ENCODE results near the gene CAPRIN1. TPM values are rescaled to one million over a fixed set of nuclear protein-coding genes. Genes with fewer than 3 reads are reported as not detected.

CAPRIN1 gene
- polyA plus RNA-seq, 3 donors: 50.4 to 81.5 (median 59.2) TPM

DNA sequence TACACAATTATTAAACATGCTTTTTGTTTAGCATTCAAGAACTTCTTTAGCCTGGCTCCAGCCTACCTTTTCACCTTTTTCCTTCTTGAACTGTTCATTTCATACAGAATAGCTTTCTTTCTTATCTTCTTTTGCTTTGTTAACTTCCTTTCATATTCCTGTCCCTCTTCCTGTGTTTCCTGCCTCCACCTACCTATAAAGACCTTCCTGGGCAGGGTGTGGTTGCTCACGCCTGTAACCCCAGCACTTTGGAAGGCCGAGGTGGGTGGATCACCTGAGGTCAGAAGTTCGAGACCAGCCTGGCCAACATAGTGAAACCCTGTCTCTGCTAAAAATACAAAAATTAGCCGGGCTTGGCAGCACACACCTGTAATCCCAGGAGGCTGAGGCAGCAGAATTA lies 22.9 kb downstream of the CAPRIN1 start:
- H3K36me3 ChIP-seq (replicated peaks in 1 of 2; ENCODE audit: control insufficient read depth in 1 of 2, insufficient read depth in 2 of 2, low read length in 2 of 2): peaks cover 86 to 96% of the 10 kb centered on the region in 2 donors
- H3K79me2 ChIP-seq (ENCODE audit: insufficient read depth, low read length): peaks cover 83% of the 10 kb centered on the region
- no peak overlapping the region for H3K27ac ChIP-seq (ENCODE audit: low read depth in 1 of 2, low read length in 2 of 2)
- peaks cover 63 to 80% of the 10 kb centered on the region in 2 donors for H3K36me3 Mint-ChIP-seq
- H3K4me1 ChIP-seq (ENCODE audit: control insufficient read depth in 1 of 2, insufficient read depth in 2 of 2, low read length in 2 of 2): no peaks in the 10 kb centered on the region
- 92% methylated on average over 2 of the region's 4 CpGs for WGBS (ENCODE audit: insufficient coverage)
- H3K4me3 Mint-ChIP-seq: no peak overlapping the region
- no peaks in the 10 kb centered on the region for H3K27me3 Mint-ChIP-seq (ENCODE audit: low read depth in 3 of 3)
- no peak overlapping the region for H3K4me3 ChIP-seq (replicated peaks in 1 of 3; ENCODE audit: low read depth in 2 of 3, low read length in 3 of 3)
- H3K4me1 Mint-ChIP-seq: no peaks in the 10 kb centered on the region
- no peaks in the 10 kb centered on the region for H3K27me3 ChIP-seq (ENCODE audit: control insufficient read depth in 2 of 2, insufficient read depth in 2 of 2, low read length in 2 of 2)
- peak overlapping the region in 3 of 7 donors; percentile 5 to 80 (median 59) for H3K27ac Mint-ChIP-seq
- intact Hi-C loops (cut with micrococcal nuclease): no loop called here
- no peak overlapping the region for H2AFZ ChIP-seq (ENCODE audit: insufficient read depth, low read depth, low read length, poor library complexity, severe bottlenecking)
- H3K9me3 ChIP-seq (replicated peaks in 1 of 2; ENCODE audit: control insufficient read depth in 1 of 2, insufficient read depth in 1 of 2, low read length in 2 of 2): no peaks in the 10 kb centered on the region
- TF ChIP-seq, protein P1, sequence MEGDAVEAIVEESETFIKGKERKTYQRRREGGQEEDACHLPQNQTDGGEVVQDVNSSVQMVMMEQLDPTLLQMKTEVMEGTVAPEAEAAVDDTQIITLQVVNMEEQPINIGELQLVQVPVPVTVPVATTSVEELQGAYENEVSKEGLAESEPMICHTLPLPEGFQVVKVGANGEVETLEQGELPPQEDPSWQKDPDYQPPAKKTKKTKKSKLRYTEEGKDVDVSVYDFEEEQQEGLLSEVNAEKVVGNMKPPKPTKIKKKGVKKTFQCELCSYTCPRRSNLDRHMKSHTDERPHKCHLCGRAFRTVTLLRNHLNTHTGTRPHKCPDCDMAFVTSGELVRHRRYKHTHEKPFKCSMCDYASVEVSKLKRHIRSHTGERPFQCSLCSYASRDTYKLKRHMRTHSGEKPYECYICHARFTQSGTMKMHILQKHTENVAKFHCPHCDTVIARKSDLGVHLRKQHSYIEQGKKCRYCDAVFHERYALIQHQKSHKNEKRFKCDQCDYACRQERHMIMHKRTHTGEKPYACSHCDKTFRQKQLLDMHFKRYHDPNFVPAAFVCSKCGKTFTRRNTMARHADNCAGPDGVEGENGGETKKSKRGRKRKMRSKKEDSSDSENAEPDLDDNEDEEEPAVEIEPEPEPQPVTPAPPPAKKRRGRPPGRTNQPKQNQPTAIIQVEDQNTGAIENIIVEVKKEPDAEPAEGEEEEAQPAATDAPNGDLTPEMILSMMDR (IDR thresholded peaks at IDR 0.05): no peak
- H3K9me3 Mint-ChIP-seq: no peaks in the 10 kb centered on the region
- no peak overlapping the region for H3K9ac ChIP-seq (ENCODE audit: insufficient read depth, low read length, poor library complexity, severe bottlenecking)
- H3K4me2 ChIP-seq (replicated peaks; ENCODE audit: extremely low read depth, low read length, poor library complexity, severe bottlenecking): no peak overlapping the region
- no peak for DNase-seq
- peaks cover 83% of the 10 kb centered on the region for H4K20me1 ChIP-seq (ENCODE audit: insufficient read depth, low read length)

DNA sequence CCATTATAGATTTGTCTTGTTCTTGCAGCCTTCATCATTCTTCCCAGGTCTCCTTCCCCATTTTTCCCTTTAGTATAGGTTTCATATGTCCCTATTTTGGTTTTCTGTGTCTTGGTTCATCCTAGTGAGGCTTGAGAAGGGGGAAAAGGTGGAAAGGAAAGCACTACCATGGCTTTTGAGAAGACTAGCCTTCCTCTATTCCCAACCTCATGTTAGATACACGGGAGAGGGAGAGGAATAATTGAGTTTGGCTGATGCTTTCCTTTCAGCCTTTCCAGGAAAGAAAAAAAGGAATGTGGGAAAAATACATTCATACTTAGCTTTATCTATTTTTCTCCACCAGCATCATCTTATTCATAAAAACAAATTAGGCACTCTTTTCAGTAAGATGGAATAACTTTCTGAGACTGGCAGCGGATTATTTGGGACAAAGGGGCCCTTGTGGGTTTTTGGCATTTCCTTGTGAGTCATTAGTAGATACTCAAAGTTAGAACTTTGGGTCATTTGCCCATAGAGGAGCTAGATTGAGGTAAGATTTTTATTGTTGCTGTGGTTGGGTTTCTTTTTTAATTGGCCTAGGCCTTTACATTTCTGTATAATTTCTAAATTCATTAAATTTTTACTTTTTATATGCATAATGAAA lies 23.8 kb downstream of the CAPRIN1 start:
- no peak overlapping the region for H3K27ac ChIP-seq (ENCODE audit: low read depth in 1 of 2, low read length in 2 of 2)
- H3K79me2 ChIP-seq (ENCODE audit: insufficient read depth, low read length): peaks cover 76% of the 10 kb centered on the region
- TF ChIP-seq, protein P1 (IDR thresholded peaks at IDR 0.05): no peak
- WGBS (ENCODE audit: insufficient coverage): no CpG with 5 or more reads among the region's 2 CpGs
- no peaks in the 10 kb centered on the region for H3K27me3 ChIP-seq (ENCODE audit: control insufficient read depth in 2 of 2, insufficient read depth in 2 of 2, low read length in 2 of 2)
- H3K9me3 ChIP-seq (replicated peaks in 1 of 2; ENCODE audit: control insufficient read depth in 1 of 2, insufficient read depth in 1 of 2, low read length in 2 of 2): no peaks in the 10 kb centered on the region
- no peaks in the 10 kb centered on the region for H3K4me1 ChIP-seq (ENCODE audit: control insufficient read depth in 1 of 2, insufficient read depth in 2 of 2, low read length in 2 of 2)
- intact Hi-C loops (cut with micrococcal nuclease): no loop called here
- Mint-ChIP-seq H3K27ac (peak overlapping the region in 1 of 7 donors; percentile 69), H3K27me3 (ENCODE audit: low read depth in 3 of 3) (no peaks in the 10 kb centered on the region), H3K4me3 (no peak overlapping the region), H3K36me3 (peaks cover 71 to 86% of the 10 kb centered on the region in 2 donors), H3K4me1 (no peaks in the 10 kb centered on the region), H3K9me3 (no peaks in the 10 kb centered on the region)
- H4K20me1 ChIP-seq (ENCODE audit: insufficient read depth, low read length): peaks cover 78% of the 10 kb centered on the region
- no peak overlapping the region for H2AFZ ChIP-seq (ENCODE audit: insufficient read depth, low read depth, low read length, poor library complexity, severe bottlenecking)
- H3K4me3 ChIP-seq (replicated peaks in 1 of 3; ENCODE audit: low read depth in 2 of 3, low read length in 3 of 3): no peak overlapping the region
- no peak overlapping the region for H3K4me2 ChIP-seq (replicated peaks; ENCODE audit: extremely low read depth, low read length, poor library complexity, severe bottlenecking)
- peaks cover 93 to 100% of the 10 kb centered on the region in 2 donors for H3K36me3 ChIP-seq (replicated peaks in 1 of 2; ENCODE audit: control insufficient read depth in 1 of 2, insufficient read depth in 2 of 2, low read length in 2 of 2)
- no peak overlapping the region for H3K9ac ChIP-seq (ENCODE audit: insufficient read depth, low read length, poor library complexity, severe bottlenecking)
- DNase-seq: no peak
